GM18951 (cell line): ENCODE measurements around the gene ADGB.
"Not testable (repeated sequence)": the region's sequence is repeated elsewhere in the genome, so short reads cannot be mapped to it uniquely, and the experiment has no call there.

Experiments used
- POLR2A ChIP-seq: IDR thresholded peaks from 4 replicates; pipeline ENCODE4 v1.6.1; 2011; ENCODE audit warnings: mild to moderate bottlenecking; ENCODE audit not compliant: insufficient read length, insufficient read depth; ENCODE audit errors: extremely low read depth
- in situ Hi-C: fragments of 300-500 bp; cut with MboI; formaldehyde crosslinking; loops from one replicate; pipeline ENCODE4 v1.12.0; 2022; ENCODE audit warnings: low sequenced_read_pairs, mixed read lengths, inconsistent platforms; ENCODE audit not compliant: unreplicated experiment

ADGB gene

DNA sequence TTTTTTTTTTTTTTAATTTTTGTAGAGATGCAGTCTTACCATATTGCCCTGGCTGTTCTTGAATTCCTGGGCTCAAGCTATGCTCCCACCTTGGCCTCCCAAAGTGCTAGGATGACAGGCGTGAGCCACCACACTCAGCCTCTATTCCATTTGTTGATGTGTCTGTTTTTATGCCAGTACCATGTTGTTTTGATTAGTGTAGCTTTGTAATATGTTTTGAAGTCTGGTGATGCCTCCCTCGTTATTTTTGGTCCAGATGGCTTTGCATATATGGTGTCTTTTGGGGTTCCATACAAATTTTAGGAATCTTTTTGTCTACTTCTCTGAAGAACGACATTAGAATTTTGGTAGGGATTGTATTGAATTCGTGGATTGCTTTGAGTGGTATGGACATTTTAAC is 193.2 kb downstream of the ADGB start:
- in situ Hi-C loops: no loop called here
- TF ChIP-seq POLR2A: no peak

DNA sequence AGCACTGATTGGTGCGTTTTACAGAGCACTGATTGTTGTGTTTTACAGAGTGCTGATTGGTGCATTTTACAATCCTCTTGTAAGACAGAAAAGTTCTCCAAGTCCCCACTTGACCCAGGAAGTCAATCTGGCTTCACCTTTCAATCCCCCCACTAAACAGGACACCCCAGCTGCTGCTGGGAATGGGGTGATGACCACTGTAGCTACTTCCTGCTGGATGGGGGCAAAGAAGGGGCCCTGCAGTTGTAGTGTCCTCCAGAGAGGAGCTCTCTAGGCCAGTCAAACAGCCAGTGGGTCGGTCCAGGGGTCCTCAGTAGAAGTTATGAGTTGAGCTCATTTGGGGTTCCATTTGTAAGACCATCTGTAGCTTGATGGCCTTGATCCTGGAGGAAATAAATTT is 194.4 kb downstream of the ADGB start:
- in situ Hi-C loops: not testable (repeated sequence)

DNA sequence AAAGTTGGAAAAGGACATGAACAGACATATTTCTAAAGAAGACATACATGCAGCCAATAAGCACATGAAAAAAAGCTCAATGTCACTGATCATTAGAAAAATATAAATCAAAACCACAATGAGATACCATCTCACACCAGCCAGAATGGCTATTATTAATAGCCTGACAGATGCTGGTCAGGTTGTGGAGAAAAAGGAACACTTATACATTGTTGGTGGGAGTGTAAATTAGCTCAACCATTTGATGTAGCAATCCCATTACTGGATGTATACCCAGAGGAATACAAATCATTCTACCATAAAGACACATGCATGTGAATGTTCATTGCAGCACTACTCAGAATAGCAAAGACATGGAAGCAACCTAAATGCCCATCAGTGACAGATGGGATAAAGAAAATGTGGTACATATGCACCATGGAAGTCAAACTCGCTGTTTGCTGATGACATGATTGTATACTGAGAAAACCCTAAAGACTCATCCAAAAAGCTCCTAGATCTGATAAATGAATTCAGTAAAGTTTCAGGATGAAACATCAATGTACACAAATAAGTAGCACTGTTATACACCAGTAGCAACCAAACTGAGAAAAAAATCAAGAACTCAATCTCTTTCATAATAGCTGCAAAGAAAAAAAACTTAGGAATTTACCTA is 196.8 kb downstream of the ADGB start:
- in situ Hi-C loops: no loop called here
- no peak for TF ChIP-seq POLR2A

DNA sequence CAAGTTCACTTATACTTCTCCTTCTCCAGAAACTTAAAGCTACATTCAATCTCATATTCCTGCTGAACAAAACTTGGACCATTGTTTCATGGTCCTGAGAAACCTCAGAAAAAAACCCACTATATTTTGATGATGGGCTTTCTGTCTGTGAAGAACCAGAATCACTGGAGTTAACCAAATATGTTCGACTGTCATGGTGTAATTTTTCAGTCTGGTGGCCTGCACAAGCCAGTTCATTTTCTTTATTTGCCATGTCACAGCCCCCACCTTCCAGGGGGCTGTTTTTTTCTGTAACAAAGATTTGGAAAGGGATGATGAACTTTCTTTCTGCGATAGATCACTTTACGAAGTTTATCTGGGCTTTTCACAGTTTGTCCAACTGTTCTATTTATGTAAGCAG is 204.4 kb downstream of the ADGB start:
- in situ Hi-C loops: not testable (repeated sequence)

DNA sequence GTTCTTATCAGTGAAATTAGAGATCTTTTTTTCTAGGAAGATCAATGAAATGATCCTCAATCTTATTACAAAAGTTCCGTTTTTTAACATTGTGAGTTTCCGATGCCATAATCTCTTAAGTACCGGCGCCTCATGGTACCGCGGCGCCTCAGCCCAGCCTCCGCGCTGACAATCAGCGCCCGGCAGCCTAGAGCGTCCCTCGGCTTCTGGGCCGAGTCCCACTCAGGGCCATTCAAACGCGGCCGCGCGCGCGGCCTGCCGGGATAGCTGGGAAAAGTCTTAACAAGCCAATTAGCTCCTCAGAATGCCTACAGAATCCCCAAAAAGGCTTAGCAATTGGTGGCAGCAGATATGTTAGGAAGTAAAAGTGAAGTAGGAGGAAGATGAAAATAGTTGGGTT is 204.8 kb downstream of the ADGB start:
- TF ChIP-seq POLR2A: no peak
- in situ Hi-C loops: no loop called here

DNA sequence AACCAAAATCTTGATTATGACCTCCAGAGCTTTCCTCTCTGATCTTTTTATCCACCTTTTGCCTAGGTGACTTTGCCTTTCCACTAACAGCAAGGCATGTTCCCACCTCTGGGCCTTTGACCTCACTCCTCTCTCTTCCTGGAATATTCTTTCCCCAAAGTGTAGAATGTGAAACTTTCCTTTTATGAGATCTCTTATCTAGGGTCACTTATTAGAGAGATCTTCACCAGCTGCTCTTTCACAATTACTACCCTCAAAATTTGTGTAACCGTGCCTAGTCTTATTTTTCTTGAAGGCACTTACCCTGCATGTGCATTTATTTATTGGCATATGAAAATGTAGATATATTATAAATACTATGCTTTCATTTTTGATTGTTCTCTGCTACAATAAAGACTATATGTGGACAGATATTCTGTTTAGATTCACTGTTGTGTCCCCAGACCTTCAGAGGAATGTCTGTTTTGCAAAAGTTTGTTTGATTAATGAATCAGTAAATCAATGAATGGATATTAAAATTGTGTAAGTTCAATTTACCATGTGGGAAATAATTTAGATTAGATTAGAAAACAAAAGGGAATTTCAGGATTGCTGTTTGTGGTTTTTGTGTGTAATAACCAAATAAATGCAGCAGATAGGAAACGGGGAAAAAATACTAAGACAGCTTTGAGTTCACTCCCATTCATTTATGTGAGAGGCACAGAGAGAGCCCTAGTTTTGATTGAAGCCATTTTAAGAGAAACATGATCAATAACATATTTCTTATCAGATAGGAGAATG is 207.0 kb downstream of the ADGB start:
- in situ Hi-C loops: no loop called here
- TF ChIP-seq POLR2A: no peak

DNA sequence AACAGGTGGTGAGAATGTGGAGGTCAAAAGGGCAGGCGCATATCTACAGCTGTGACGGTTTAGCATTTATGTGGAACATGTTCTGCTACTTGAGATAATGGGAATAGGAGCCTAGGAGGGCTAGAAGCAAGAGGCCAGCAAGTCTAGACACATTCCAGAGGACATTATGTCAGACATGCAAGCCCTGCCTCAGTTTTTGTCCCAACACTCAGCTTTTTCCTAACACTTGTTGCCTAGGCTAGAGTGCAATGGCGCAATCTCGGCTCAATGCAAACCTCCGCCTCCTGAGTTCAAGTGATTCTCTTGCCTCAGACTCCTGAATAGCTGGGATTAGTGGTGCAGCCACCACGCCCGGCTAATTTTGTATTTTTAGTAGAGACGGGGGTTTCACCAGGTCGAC is 210.2 kb downstream of the ADGB start:
- in situ Hi-C loops: not testable (repeated sequence)

DNA sequence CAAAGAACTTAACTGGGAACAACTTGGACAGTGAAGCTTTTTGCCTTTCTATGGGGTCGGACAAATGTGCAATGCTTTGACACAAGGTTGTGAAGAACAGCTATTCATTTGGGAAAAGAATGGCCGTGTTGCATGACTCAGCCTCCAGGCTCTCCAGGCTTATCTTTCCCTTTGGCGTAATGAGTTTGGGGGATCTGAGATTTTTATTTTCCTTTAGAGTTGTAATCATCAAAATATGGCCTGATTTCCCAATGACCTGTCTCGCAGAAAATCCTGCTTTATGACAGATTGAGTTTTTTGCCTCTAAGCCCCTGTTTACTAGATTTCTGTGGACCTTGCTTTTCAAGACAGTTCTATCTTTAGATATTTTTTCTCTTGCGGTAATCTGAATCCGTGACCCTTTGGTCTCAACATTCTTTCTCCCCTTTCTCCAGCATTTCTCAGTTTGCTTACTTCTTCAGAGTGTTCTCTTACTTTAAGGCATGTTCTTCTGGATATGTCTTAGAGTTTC is 214.1 kb downstream of the ADGB start:
- in situ Hi-C loops: not testable (repeated sequence)

DNA sequence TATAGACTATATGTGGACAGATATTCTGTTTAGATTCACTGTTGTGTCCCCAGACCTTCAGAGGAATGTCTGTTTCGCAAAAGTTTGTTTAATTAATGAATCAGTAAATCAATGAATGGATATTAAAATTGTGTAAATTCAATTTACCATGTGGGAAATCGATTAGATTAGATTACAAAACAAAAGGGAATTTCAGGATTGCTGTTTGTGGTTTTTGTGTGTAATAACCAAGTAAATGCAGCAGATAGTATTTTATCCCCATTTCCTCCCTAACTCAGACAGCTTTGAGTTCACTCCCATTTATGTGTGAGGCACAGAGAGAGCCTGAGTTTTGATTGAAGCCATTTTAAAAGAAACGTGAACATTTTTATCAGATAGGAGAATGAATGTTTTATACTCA is 214.8 kb downstream of the ADGB start:
- TF ChIP-seq POLR2A: no peak
- in situ Hi-C loops: no loop called here

DNA sequence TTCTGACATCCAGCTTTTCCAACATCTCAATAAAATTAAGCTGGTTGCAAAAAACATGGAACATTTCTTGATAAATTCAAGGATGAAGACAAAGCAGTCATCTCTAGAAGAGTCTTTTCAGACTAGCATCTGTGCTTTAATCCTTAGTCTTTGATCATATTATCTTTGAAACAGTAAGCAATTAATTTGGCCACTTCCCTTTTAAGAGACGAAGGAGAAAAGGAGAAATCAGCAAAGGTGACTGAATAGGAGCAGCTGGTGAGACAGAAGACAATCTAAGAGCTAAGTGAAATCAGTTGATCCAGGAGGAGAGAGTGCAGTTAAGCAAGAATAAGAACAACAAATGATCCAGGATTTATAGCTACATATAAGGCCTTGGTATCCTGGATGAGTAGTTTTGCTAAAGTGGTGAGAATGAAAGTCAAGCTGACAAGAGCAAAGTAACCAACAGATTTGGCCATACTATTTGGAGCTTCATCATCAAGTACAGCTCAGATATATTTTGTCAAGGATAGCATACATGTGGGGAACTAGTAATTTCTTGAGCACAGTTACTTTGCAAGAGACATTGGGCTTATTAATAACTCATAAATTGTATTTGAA is 215.5 kb downstream of the ADGB start:
- no peak for TF ChIP-seq POLR2A
- in situ Hi-C loops: no loop called here

DNA sequence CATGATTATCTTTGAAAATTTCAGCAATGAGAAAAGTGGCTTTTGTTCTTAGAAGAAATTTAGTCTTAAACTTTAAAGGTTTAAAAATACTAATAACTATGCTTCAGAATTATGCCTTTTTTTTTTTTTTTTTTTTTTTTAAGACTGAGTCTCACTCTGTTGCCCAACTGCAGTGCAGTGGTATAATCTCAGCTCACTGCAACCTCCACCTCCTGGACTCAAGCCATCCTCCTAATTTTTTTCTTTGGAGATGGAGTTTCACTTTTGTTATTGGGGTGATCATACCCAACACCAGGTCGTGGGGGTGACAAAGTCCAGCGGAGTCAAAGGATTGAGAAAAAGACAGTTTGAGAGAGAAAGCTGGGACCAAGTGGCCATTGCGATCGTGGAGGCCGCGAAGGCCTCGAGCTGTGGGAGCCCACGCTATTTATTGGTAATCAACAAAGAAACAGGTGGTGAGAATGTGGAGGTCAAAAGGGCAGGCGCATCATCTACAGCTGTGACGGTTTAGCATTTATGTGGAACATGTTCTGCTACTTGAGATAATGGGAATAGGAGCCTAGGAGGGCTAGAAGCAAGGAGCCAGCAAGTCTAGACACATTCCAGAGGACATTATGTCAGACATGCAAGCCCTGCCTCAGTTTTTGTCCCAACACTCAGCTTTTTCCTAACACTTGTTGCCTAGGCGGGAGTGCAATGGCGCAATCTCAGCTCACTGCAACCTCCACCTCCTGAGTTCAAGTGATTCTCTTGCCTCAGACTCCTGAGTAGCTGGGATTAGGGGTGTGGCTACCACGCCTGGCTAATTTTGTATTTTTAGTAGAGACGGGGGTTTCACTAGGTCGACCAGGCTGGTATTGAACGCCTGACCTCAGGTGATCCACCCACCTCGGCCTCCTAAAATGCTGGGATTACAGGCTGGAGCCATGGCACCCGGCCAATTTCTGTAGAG is 217.0 kb downstream of the ADGB start:
- in situ Hi-C loops: not testable (repeated sequence)

DNA sequence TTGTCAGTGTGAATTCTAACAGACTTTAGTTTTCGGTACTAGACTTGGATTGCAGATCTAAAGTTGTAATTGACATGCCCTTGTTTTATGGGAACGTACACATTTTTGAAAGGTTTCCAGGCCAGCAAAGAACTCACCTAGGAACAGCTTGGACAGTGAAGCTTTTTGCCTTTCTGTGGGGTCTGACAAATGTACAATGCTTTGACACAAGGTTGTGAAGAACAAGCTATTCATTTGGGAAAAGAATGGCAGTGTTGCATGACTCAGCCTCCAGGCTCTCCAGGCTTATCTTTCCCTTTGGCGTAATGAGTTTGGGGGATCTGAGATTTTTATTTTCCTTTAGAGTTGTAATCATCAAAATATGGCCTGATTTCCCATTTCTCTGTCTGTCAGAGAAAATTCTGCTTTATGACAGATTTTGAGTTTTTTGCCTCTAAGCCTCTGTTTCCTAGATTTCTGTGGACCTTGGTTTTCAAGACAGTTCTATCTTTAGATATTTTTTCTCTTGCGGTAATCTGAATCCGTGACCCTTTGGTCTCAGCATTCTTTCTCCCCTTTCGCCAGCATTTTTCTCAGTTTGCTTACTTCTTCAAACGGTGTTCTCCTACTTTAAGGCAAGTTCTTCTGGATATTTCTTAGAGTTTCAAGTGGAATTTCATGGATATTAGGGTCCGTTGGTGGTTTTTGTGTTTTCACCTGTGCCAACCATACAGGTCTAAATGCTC is 221.0 kb downstream of the ADGB start:
- in situ Hi-C loops: no loop called here
- no peak for TF ChIP-seq POLR2A
